HEK293T (cell line): ENCODE data around the gene SETD4.

ENCODE experiments used
- CTCF ChIA-PET: fragments of 350-600 bp; formaldehyde crosslinking; extraction: SDS; loops from one replicate; lab custom pipeline; 2021; ENCODE audit warnings: antibody characterized with exemption, inconsistent platforms; lab: Yijun Ruan, JAX
- POLR2A ChIA-PET: fragments of 350-600 bp; formaldehyde crosslinking; extraction: SDS; loops from one replicate; lab custom pipeline; 2020; ENCODE audit warnings: antibody characterized with exemption, inconsistent platforms; lab: Yijun Ruan, JAX
- DNase-seq: peaks from one replicate; pipeline ENCODE4 v3.0.0; 2012; ENCODE audit warnings: mixed read lengths; ENCODE audit errors: extremely low spot score
- ARNT ChIP-seq: fragments of 450-650 bp; IDR thresholded peaks from 2 replicates; pipeline ENCODE4 v1.6.1; 2017; ENCODE audit warnings: mild to moderate bottlenecking
- BHLHE40 ChIP-seq: fragments of 450-650 bp; IDR thresholded peaks from 2 replicates; pipeline ENCODE4 v1.6.1; 2016; ENCODE audit warnings: mild to moderate bottlenecking, moderate library complexity, borderline replicate concordance
- CTBP1 ChIP-seq: fragments of 450-650 bp; IDR thresholded peaks from 2 replicates; pipeline ENCODE4 v1.6.1; 2016; ENCODE audit warnings: borderline replicate concordance
- ELF4 ChIP-seq: fragments of 450-650 bp; IDR thresholded peaks from 2 replicates; pipeline ENCODE4 v1.6.1; 2017; ENCODE audit warnings: antibody characterized with exemption
- FOXA1 ChIP-seq: fragments of 450-650 bp; IDR thresholded peaks from 2 replicates; pipeline ENCODE4 v1.6.1; 2016; ENCODE audit warnings: mild to moderate bottlenecking
- FOXK2 ChIP-seq: fragments of 450-650 bp; IDR thresholded peaks from 2 replicates; pipeline ENCODE4 v1.6.1; 2016; ENCODE audit warnings: mild to moderate bottlenecking
- FOXM1 ChIP-seq: fragments of 450-650 bp; IDR thresholded peaks from 2 replicates; pipeline ENCODE4 v1.6.1; 2017; ENCODE audit warnings: mild to moderate bottlenecking, borderline replicate concordance
- HDGF ChIP-seq: fragments of 450-650 bp; IDR thresholded peaks from 2 replicates; pipeline ENCODE4 v1.6.1; 2017; ENCODE audit warnings: antibody characterized with exemption, borderline replicate concordance
- L3MBTL2 ChIP-seq: fragments of 450-650 bp; conservative IDR thresholded peaks from 2 replicates; pipeline ENCODE4 v1.6.1; 2016; ENCODE audit warnings: mild to moderate bottlenecking
- LEF1 ChIP-seq: fragments of 450-650 bp; IDR thresholded peaks from 2 replicates; pipeline ENCODE4 v1.6.1; 2017; ENCODE audit warnings: mild to moderate bottlenecking, borderline replicate concordance
- NFRKB ChIP-seq: fragments of 450-650 bp; IDR thresholded peaks from 2 replicates; pipeline ENCODE4 v1.6.1; 2016; ENCODE audit warnings: mild to moderate bottlenecking, moderate library complexity
- SP1 ChIP-seq: fragments of 450-650 bp; IDR thresholded peaks from 2 replicates; pipeline ENCODE4 v1.6.1; 2017
- SUZ12 ChIP-seq: fragments of 450-650 bp; IDR thresholded peaks from 2 replicates; pipeline ENCODE4 v1.6.1; 2016; ENCODE audit warnings: mild to moderate bottlenecking
- TARDBP ChIP-seq: fragments of 450-650 bp; IDR thresholded peaks from 2 replicates; pipeline ENCODE4 v1.6.1; 2016
- ZNF384 ChIP-seq: fragments of 450-650 bp; IDR thresholded peaks from 2 replicates; pipeline ENCODE4 v1.6.1; 2016
- TF ChIP-seq, protein P1 (sequence below): fragments of 450-650 bp; IDR thresholded peaks from 2 replicates; pipeline ENCODE4 v1.6.1; 2016

Gene SETD4

DNA sequence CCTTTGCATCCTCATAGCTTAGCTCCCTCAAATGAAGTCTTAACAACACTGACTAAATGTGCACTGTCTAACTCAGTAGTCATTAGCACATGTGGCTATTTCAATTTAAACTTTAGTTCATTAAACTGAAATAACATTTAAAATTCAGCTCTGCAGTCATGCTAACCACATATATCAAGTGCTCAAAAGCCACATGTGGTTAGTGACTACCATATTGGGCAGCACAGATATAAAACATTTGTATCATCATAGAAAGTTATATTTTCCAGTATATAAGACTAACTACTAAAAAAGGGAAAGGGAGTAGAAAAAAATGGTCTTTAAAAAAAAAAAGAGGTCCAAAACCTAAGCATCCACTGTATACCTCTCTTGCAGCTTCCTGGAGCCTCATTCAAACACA, 64.1 kb downstream of the SETD4 start:
- no peak for DNase-seq
- TF ChIP-seq, protein P1, sequence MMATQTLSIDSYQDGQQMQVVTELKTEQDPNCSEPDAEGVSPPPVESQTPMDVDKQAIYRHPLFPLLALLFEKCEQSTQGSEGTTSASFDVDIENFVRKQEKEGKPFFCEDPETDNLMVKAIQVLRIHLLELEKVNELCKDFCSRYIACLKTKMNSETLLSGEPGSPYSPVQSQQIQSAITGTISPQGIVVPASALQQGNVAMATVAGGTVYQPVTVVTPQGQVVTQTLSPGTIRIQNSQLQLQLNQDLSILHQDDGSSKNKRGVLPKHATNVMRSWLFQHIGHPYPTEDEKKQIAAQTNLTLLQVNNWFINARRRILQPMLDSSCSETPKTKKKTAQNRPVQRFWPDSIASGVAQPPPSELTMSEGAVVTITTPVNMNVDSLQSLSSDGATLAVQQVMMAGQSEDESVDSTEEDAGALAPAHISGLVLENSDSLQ: no peak
- TF ChIP-seq BHLHE40 (no peak), ZNF384 (no peak), FOXA1 (no peak), L3MBTL2 (no peak), FOXM1 (no peak), ARNT (no peak), SUZ12 (no peak)
- ChIA-PET CTCF (no interaction called here), POLR2A (no interaction called here)

DNA sequence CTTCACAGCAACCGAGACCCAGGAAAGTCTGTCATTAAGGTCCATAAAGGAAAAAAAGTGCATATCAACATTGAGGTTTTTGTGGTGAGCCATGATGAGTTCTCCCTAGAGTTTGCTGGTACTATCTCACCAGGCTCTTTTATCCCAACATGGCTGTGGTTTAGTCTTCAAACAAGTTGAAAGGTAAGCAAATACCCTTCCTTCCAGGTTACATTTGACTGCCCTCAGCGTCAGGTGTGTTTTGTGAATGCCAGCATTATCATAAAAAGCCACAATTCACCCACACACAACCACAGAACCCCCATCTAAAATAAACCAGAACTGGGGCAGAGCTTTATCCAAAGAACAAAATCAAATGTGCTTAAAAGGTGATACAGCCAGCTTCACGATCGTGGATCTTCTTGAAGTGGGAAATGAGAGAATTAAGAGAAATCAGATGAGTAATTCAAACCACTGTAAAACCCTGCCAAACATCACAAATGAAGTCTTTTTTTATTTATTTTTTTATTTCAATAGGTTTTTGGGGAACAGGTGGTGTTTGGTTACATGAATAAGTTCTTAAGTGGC, 64.7 kb downstream of the SETD4 start:
- ChIA-PET CTCF (no interaction called here), POLR2A (no interaction called here)
- DNase-seq: no peak
- TF ChIP-seq TARDBP (no peak), L3MBTL2 (no peak), FOXK2 (no peak), ARNT (no peak), BHLHE40 (no peak), FOXA1 (no peak), ZNF384 (no peak), HDGF (no peak), FOXM1 (no peak), SUZ12 (no peak)

DNA sequence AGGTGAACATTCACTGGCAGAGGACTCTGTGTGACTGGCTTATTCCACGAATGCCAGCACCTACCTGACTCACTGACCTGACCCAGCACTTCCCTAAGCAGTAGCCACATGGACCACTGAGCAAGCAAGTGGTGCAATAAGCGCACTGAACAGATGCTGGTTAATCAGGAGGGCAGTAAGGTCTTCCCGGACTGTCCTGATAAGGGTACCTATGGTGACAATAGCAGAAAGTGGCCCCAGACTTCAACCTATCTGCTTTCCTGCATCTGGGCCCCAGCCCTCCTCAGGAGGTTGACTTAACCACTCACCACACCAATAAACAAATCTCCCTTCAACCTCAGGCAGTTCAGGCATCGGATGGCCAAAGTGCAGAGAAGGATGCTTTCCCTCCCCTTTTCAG, 65.7 kb downstream of the SETD4 start:
- TF ChIP-seq HDGF (no peak), FOXM1 (no peak), TARDBP (no peak), ARNT (no peak), FOXA1 (no peak), CTBP1 (no peak), LEF1 (no peak), SUZ12 (no peak), SP1 (no peak)
- DNase-seq: no peak
- CTCF ChIA-PET: no interaction called here
- POLR2A ChIA-PET: no interaction called here

DNA sequence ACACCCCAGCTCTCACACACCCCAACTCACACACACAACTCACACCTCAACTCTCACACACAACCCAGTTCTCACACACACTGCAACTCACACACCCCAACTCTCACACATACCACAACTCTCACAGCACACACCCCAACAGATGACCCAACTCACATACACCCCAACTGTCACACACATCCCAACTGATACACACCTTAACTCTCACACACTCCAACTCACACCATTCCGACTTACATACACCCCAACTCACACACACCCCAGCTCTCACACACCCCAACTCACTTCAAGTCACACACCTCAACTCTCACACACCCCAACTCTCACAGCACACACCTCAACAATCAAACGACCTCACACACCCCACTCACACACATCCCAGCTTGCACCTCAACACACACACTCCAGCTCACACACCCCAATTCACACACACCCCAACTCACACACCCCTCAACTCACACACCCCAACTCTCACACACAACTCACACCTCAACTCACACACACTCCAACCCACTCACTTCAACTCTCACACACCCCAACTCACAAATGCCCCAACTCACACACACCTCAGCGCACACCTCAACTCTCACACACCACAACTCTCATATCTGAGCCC, 66.3 kb downstream of the SETD4 start:
- ChIA-PET POLR2A (no interaction called here), CTCF (no interaction called here)
- TF ChIP-seq HDGF (no peak), LEF1 (no peak), SP1 (no peak), TARDBP (no peak), BHLHE40 (no peak)
- no peak for DNase-seq

DNA sequence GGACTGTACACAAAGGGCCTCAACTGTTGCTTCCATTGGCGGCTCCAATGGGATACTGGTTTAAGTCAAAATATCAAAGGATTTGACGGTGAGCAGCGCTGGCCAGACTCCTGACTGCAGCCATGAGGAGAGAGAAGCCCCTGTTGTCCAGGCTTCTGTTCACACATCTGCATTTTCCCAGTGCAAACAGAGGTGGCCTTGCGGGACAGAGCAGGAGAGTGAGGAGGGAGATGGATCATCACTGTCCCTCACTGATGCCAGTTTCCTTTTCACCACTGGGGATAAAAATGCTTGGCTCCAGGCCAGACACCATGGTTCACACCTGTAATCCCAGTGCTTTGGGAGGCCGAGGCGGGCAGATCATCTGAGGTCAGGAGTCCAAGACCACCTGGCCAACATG, 69.2 kb downstream of the SETD4 start:
- no peak for DNase-seq
- ChIA-PET CTCF (interaction anchor here (0.6 kb wide), 1 partner anchor 38 kb away, joined by 3 read pairs; no protein-coding TSS in a partner anchor), POLR2A (no interaction called here)
- TF ChIP-seq, protein P1: no peak
- TF ChIP-seq FOXK2: no peak
- no peak for TF ChIP-seq FOXM1
- TF ChIP-seq FOXA1: no peak
- no peak for TF ChIP-seq BHLHE40
- no peak for TF ChIP-seq HDGF
- no peak for TF ChIP-seq ELF4
- no peak for TF ChIP-seq CTBP1
- TF ChIP-seq ARNT: no peak
- TF ChIP-seq SUZ12: no peak
- TF ChIP-seq NFRKB: no peak

DNA sequence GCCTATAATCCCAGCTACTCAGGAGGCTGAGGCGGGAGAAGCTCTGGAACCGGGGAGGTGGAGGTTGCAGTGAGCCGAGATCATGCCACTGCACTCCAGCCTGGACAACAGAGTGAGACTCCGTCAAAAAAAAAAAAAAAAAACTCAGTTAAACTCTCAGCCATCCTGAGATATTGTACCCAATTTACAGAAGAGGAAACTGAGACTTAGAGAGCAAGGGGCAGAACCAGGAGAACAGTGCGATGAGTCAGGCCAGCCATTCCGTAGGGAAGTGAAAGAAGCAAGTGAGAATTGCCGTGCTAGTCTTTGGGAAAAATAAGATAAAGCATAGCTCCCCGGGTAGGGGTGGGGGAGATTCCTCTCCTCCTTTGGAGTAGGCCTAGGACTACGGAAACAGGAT, 69.7 kb downstream of the SETD4 start:
- CTCF ChIA-PET: no interaction called here
- no peak for TF ChIP-seq ARNT
- no peak for TF ChIP-seq ELF4
- TF ChIP-seq SP1: no peak
- TF ChIP-seq LEF1: no peak
- no peak for TF ChIP-seq FOXK2
- no peak for TF ChIP-seq L3MBTL2
- no peak for TF ChIP-seq CTBP1
- DNase-seq: no peak
- POLR2A ChIA-PET: no interaction called here

DNA sequence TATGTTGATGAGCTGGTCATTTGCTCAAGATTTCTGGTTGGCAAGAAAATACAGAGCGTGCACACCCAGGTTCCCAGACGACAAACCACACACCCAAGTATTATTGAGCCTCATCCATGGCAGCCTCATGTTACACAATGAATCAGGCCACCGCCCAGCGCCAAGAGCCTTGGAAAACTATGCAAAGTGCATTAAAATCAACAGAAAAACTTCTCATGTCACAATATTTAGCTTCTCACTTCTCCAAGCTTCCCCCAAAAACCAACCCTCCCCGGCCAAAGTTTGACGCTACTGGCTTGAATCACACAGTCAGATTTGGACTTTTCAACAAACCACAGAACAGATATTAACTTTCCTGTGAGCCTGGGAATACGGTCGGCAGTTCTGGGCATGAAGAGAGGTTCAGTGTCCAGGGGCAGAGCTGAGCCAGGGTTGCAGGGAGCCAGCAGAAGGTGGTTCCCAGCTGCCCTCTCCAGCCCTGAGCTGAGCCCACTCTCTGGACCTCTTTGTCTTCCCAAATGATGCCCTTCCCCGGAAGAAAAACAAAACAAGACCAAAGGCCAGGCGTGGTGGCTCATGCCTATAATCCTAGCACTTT, 71.1 kb downstream of the SETD4 start:
- no peak for DNase-seq
- ChIA-PET POLR2A (interaction anchor here (0.6 kb wide), 1 partner anchor 14 kb away, joined by 3 read pairs; no protein-coding TSS in a partner anchor), CTCF (interaction anchor here (0.7 kb wide), 1 partner anchor 38 kb away, joined by 8 read pairs; no protein-coding TSS in a partner anchor)
- TF ChIP-seq FOXK2 (no peak), FOXA1 (no peak), SUZ12 (no peak)
- TF ChIP-seq, protein P1: no peak
